HCT116 (cell line): ENCODE data around the gene PSMG3. TPM values are rescaled to one million over a fixed set of nuclear protein-coding genes. Genes with fewer than 3 reads are reported as not detected.

Experiments used
- ATAC-seq: fragments of 200-7000 bp; cut with Tn5 transposase; 2 replicates; pipeline ENCODE4 v1.9.1; 2020; ENCODE audit warnings: mild to moderate bottlenecking, moderate library complexity
- BruUV-seq: library from RNA; stranded (reverse); fragments of 400-500 nt; replicated peaks from 2 replicates; lab custom pipeline; 2021; lab: Mats Ljungman, UMichigan
- CTCF ChIA-PET: fragments of 300-600 bp; sonication (Branson Sonifier 250); formaldehyde crosslinking; loops from one replicate; lab custom pipeline; 2021; ENCODE audit warnings: antibody characterized with exemption; lab: Charles Lee
- POLR2A ChIA-PET: fragments of 300-600, 350-600 bp; sonication (Branson Sonifier 250); formaldehyde crosslinking; loops from one replicate; lab custom pipeline; 2021; ENCODE audit warnings: antibody characterized with exemption; lab: Charles Lee
- RAD21 ChIA-PET, 2 experiments: fragments of 300-600 bp; sonication (Branson Sonifier 250); formaldehyde crosslinking; loops; one replicate each; lab custom pipeline; 2023; ENCODE audit warnings: low total read pairs in 2 of 2; ENCODE audit not compliant: uncharacterized antibody in 2 of 2, unreplicated experiment in 2 of 2, low non-redundant PET in 1 of 2; lab: Charles Lee
- DNase-seq: peaks from one replicate; pipeline ENCODE4 v3.0.0-alpha.2; 2010; ENCODE audit warnings: low read depth, low spot score
- H2AFZ ChIP-seq: fragments of 200-600 bp; shearing (Covaris generic), sonication (generic); 2 replicates; pipeline ENCODE4 v1.6.1; 2017; ENCODE audit warnings: low read depth, mixed run types, mixed read lengths, antibody characterized with exemption, low read length; ENCODE audit not compliant: poor library complexity, severe bottlenecking
- H3K27ac ChIP-seq: 2 replicates; pipeline ENCODE4 v1.5.1; 2012; ENCODE audit warnings: low read depth, low read length
- H3K27me3 ChIP-seq: fragments of 200-600 bp; sonication (generic); 2 replicates; pipeline ENCODE4 v1.6.1; 2016; ENCODE audit warnings: mixed run types, low read length, mixed read lengths; ENCODE audit not compliant: insufficient read depth
- H3K36me3 ChIP-seq, 2 experiments: fragments of 200-500 bp in 1 of 2; fragments of 200-600 bp in 1 of 2; sonication (Bioruptor generic) in 1 of 2; sonication (generic) in 1 of 2; 2 replicates each; pipeline versions ENCODE4 v1.5.1 to v1.6.1; 2014 to 2016; ENCODE audit warnings: low read length in 2 of 2, inconsistent platforms in 1 of 2, mixed read lengths in 1 of 2, mixed run types in 1 of 2; ENCODE audit not compliant: insufficient read depth in 2 of 2, control insufficient read depth in 1 of 2
- H3K4me1 ChIP-seq, 2 experiments: fragments of 200-600 bp in 1 of 2; sonication (generic) in 1 of 2; 2 replicates each; pipeline versions ENCODE4 v1.5.1 to v1.6.1; 2012 to 2017; ENCODE audit warnings: low read length in 2 of 2, inconsistent platforms in 1 of 2, mild to moderate bottlenecking in 1 of 2, mixed read lengths in 1 of 2, mixed run types in 1 of 2, moderate library complexity in 1 of 2; ENCODE audit not compliant: insufficient read depth in 2 of 2, control insufficient read depth in 1 of 2
- H3K4me2 ChIP-seq: fragments of 200-600 bp; sonication (generic); 2 replicates; pipeline ENCODE4 v1.6.1; 2017; ENCODE audit warnings: mixed run types, low read length, mixed read lengths
- H3K4me3 ChIP-seq, 2 experiments: fragments of 200-600 bp in 1 of 2; sonication (generic) in 1 of 2; replicated peaks in 1 of 2; 2 replicates each; pipeline ENCODE4 v1.5.1; 2011 to 2016; ENCODE audit warnings: low read length in 2 of 2, control low read depth in 1 of 2, low read depth in 1 of 2, mild to moderate bottlenecking in 1 of 2, mixed read lengths in 1 of 2, mixed run types in 1 of 2
- H3K79me2 ChIP-seq: fragments of 200-600 bp; sonication (generic); 2 replicates; pipeline ENCODE4 v1.6.1; 2017; ENCODE audit warnings: mild to moderate bottlenecking, mixed run types, low read length, moderate library complexity, mixed read lengths; ENCODE audit not compliant: insufficient read depth
- H3K9ac ChIP-seq: fragments of 200-600 bp; sonication (generic); 2 replicates; pipeline ENCODE4 v1.6.1; 2016; ENCODE audit warnings: low read length, mixed read lengths
- H3K9me2 ChIP-seq: fragments of 200-600 bp; sonication (generic), shearing (Covaris generic); 2 replicates; pipeline ENCODE4 v1.6.1; 2017; ENCODE audit warnings: mixed run types, mild to moderate bottlenecking, moderate library complexity; ENCODE audit not compliant: insufficient read depth
- H3K9me3 ChIP-seq, 2 experiments: fragments of 200-500 bp in 1 of 2; fragments of 200-600 bp in 1 of 2; sonication (Bioruptor generic) in 1 of 2; sonication (generic) in 1 of 2; 2 replicates each; pipeline ENCODE4 v1.6.1; 2014 to 2017; ENCODE audit warnings: low read length in 2 of 2, mixed read lengths in 2 of 2, inconsistent platforms in 1 of 2, low read depth in 1 of 2, mild to moderate bottlenecking in 1 of 2, mixed run types in 1 of 2, moderate library complexity in 1 of 2; ENCODE audit not compliant: control insufficient read depth in 1 of 2, insufficient read depth in 1 of 2
- H4K20me1 ChIP-seq: fragments of 200-600 bp; sonication (generic), shearing (Covaris generic); 2 replicates; pipeline ENCODE4 v1.6.1; 2017; ENCODE audit warnings: mixed run types, mild to moderate bottlenecking, moderate library complexity; ENCODE audit not compliant: insufficient read depth
- ATF3 ChIP-seq: IDR thresholded peaks from 2 replicates; pipeline ENCODE4 v1.6.1; 2012
- CBX3 ChIP-seq: IDR thresholded peaks from 2 replicates; pipeline ENCODE4 v1.6.1; 2012; ENCODE audit warnings: low read depth
- CEBPB ChIP-seq: IDR thresholded peaks from 2 replicates; pipeline ENCODE4 v1.6.1; 2012; ENCODE audit warnings: low read depth
- CTCF ChIP-seq, 3 experiments: fragments of 200-600 bp in 1 of 3; sonication (generic) in 1 of 3; IDR thresholded peaks in 2 of 3; conservative IDR thresholded peaks in 1 of 3; 2 replicates each; pipeline ENCODE4 v1.5.1; 2012 to 2017; ENCODE audit warnings: low read depth in 2 of 3, low read length in 2 of 3, antibody characterized with exemption in 1 of 3, borderline replicate concordance in 1 of 3, control low read depth in 1 of 3, mild to moderate bottlenecking in 1 of 3, mixed read lengths in 1 of 3, mixed run types in 1 of 3, moderate library complexity in 1 of 3; ENCODE audit not compliant: insufficient read depth in 1 of 3
- EGR1 ChIP-seq: IDR thresholded peaks from 2 replicates; pipeline ENCODE4 v1.6.1; 2012; ENCODE audit warnings: low read depth
- ELF1 ChIP-seq: IDR thresholded peaks from 2 replicates; pipeline ENCODE4 v1.6.1; 2012; ENCODE audit warnings: low read depth, borderline replicate concordance
- EZH2phosphoT487 ChIP-seq: fragments of 200-600 bp; IDR thresholded peaks from 2 replicates; pipeline ENCODE4 v1.6.1; 2018; ENCODE audit warnings: antibody characterized with exemption, borderline replicate concordance
- FOSL1 ChIP-seq: IDR thresholded peaks from 2 replicates; pipeline ENCODE4 v1.6.1; 2012; ENCODE audit warnings: low read depth
- JUND ChIP-seq: IDR thresholded peaks from 2 replicates; pipeline ENCODE4 v1.6.1; 2012
- MAX ChIP-seq: IDR thresholded peaks from 2 replicates; pipeline ENCODE4 v1.6.1; 2012
- POLR2A ChIP-seq: IDR thresholded peaks from 2 replicates; pipeline ENCODE4 v1.7.0; 2011; ENCODE audit warnings: borderline replicate concordance; ENCODE audit not compliant: insufficient read depth, insufficient read length; ENCODE audit errors: extremely low read depth
- RAD21 ChIP-seq: IDR thresholded peaks from 2 replicates; pipeline ENCODE4 v1.6.1; 2012; ENCODE audit warnings: low read depth, mild to moderate bottlenecking
- SIN3A ChIP-seq: IDR thresholded peaks from 2 replicates; pipeline ENCODE4 v1.6.1; 2012; ENCODE audit warnings: low read depth
- SP1 ChIP-seq: IDR thresholded peaks from 2 replicates; pipeline ENCODE4 v1.6.1; 2012; ENCODE audit warnings: low read depth
- SRF ChIP-seq: IDR thresholded peaks from 2 replicates; pipeline ENCODE4 v1.6.1; 2012; ENCODE audit warnings: low read depth
- TCF7L2 ChIP-seq: IDR thresholded peaks from 2 replicates; pipeline ENCODE4 v1.7.0; 2011; ENCODE audit warnings: borderline replicate concordance, inconsistent platforms; ENCODE audit not compliant: insufficient read depth, insufficient read length; ENCODE audit errors: extremely low read depth
- YY1 ChIP-seq: IDR thresholded peaks from 2 replicates; pipeline ENCODE4 v1.6.1; 2011; ENCODE audit warnings: low read length, low read depth, moderate library complexity, mild to moderate bottlenecking; ENCODE audit not compliant: insufficient replicate concordance; ENCODE audit errors: extremely low read depth
- ZFX ChIP-seq: fragments of 450-650 bp; IDR thresholded peaks from 2 replicates; pipeline ENCODE4 v1.6.1; 2017
- ZNF274 ChIP-seq: fragments of 200-500 bp; sonication (Bioruptor generic); IDR thresholded peaks from 2 replicates; pipeline ENCODE4 v1.6.1; 2014; ENCODE audit warnings: mild to moderate bottlenecking, low read depth, low read length, inconsistent platforms
- intact Hi-C: fragments of 100-400 bp; cut with micrococcal nuclease; formaldehyde crosslinking; loops from 2 replicates; pipeline ENCODE4 v1.10.0; 2022
- total RNA-seq: library from RNA; stranded (reverse); gene quantifications from one replicate; pipeline ENCODE4 v1.2.1, GENCODE V29; 2021; ENCODE audit not compliant: unreplicated experiment
- TF ChIP-seq, protein P1 (sequence below): IDR thresholded peaks from 2 replicates; pipeline ENCODE4 v1.6.1; 2011; ENCODE audit warnings: mild to moderate bottlenecking, low read length, moderate library complexity; ENCODE audit not compliant: insufficient replicate concordance; ENCODE audit errors: extremely low read depth

PSMG3 gene
- total RNA-seq, 1 experiment from 2014 or later: 60.9 TPM

GRCh38 chr7:1616741-1617140 is 46.9 kb upstream of the PSMG3 start:
- intact Hi-C loops: no loop called here
- POLR2A ChIA-PET: no interaction called here
- no peaks in the 10 kb centered on the region for H3K9me3 ChIP-seq
- TF ChIP-seq SP1: no peak
- no peak for TF ChIP-seq ELF1
- no peak for TF ChIP-seq POLR2A
- TF ChIP-seq, protein P1, sequence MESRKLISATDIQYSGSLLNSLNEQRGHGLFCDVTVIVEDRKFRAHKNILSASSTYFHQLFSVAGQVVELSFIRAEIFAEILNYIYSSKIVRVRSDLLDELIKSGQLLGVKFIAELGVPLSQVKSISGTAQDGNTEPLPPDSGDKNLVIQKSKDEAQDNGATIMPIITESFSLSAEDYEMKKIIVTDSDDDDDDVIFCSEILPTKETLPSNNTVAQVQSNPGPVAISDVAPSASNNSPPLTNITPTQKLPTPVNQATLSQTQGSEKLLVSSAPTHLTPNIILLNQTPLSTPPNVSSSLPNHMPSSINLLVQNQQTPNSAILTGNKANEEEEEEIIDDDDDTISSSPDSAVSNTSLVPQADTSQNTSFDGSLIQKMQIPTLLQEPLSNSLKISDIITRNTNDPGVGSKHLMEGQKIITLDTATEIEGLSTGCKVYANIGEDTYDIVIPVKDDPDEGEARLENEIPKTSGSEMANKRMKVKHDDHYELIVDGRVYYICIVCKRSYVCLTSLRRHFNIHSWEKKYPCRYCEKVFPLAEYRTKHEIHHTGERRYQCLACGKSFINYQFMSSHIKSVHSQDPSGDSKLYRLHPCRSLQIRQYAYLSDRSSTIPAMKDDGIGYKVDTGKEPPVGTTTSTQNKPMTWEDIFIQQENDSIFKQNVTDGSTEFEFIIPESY: no peak
- TF ChIP-seq SIN3A: no peak
- TF ChIP-seq CEBPB: no peak
- no peak for TF ChIP-seq CTCF (IDR thresholded peaks at IDR 0.05 in 2 of 3, conservative IDR thresholded peaks at IDR 0.05 in 1 of 3; ENCODE audit: borderline replicate concordance in 1 of 3, insufficient read depth in 1 of 3, low read depth in 2 of 3, low read length in 2 of 3)
- no peak for TF ChIP-seq FOSL1
- no peak for TF ChIP-seq TCF7L2
- no peak for TF ChIP-seq CBX3
- no peak for TF ChIP-seq SRF
- TF ChIP-seq EGR1: no peak
- TF ChIP-seq RAD21: no peak
- TF ChIP-seq YY1: no peak
- TF ChIP-seq MAX: no peak
- TF ChIP-seq ATF3: no peak
- no peak for TF ChIP-seq ZNF274
- no peak for TF ChIP-seq JUND
- no peak for TF ChIP-seq EZH2phosphoT487
- TF ChIP-seq ZFX: no peak
- H3K79me2 ChIP-seq: no peaks in the 10 kb centered on the region
- CTCF ChIA-PET: no interaction called here
- no peaks in the 10 kb centered on the region for H4K20me1 ChIP-seq
- H3K4me3 ChIP-seq: no peak overlapping the region
- RAD21 ChIA-PET: no interaction called here
- no peak overlapping the region for H3K27ac ChIP-seq
- DNase-seq (no peak), ATAC-seq (no peak)
- no peak overlapping the region for H3K9ac ChIP-seq
- no peaks in the 10 kb centered on the region for H3K36me3 ChIP-seq
- H3K27me3 ChIP-seq: no peaks in the 10 kb centered on the region
- H2AFZ ChIP-seq: no peak overlapping the region
- peaks cover 0 to 2% of the 10 kb centered on the region in 2 experiments; a peak in 3 of 4 replicates for H3K4me1 ChIP-seq
- BruUV-seq: no TSS peak
- no peaks in the 10 kb centered on the region for H3K9me2 ChIP-seq
- H3K4me2 ChIP-seq: no peak overlapping the region
